Measurements from ENCODE around the gene CACNA2D3. TPM values are rescaled to one million over a fixed set of nuclear protein-coding genes. Genes with fewer than 3 reads are reported as not detected.
A peak's percentile ranks its signal among the peaks of the same experiment; 100 is the strongest.

The CACNA2D3 gene
- total RNA-seq, 1 experiment from 2014 or later = not detected

- in situ Hi-C loops (cut with HindIII; ENCODE audit: low sequenced_read_pairs) = no loop called here
- peak; percentile 61 for DNase-seq (ENCODE audit: low spot score)
Measured at GRCh38 chr3:54198556-54198955, 76.2 kb downstream of the CACNA2D3 start.

DNA sequence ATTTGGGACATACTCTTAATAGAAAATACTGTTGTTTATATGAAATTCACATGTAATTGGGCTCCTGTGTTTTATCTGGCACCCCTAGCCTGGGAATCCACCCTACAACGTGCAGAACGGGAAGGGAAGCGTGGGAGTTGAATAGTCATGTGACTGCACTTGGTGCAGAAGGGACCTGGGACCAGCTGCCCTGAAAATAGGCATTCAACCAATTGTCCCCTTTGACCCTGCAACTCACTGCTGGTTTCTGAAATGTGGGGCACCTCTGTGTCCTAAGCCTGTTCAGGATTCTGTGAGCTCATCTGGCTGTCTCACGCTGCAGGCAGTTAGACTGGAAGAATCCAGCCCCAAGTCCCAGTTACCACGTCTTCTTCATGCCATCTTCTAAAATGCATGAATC lies 79.7 kb downstream of the CACNA2D3 start:
- in situ Hi-C loops (cut with HindIII; ENCODE audit: low sequenced_read_pairs) = no loop called here
- DNase-seq (ENCODE audit: low spot score) = no peak

- in situ Hi-C loops (cut with HindIII; ENCODE audit: low sequenced_read_pairs) = no loop called here
- no peak for DNase-seq (ENCODE audit: low spot score)
Measured at GRCh38 chr3:54202651-54203248, 80.4 kb downstream of the CACNA2D3 start.

- in situ Hi-C loops (cut with HindIII; ENCODE audit: low sequenced_read_pairs) = no loop called here
- DNase-seq (ENCODE audit: low spot score) = no peak
Measured at GRCh38 chr3:54206874-54207273, 84.5 kb downstream of the CACNA2D3 start.

- no peak for DNase-seq (ENCODE audit: low spot score)
- in situ Hi-C loops (cut with HindIII; ENCODE audit: low sequenced_read_pairs) = no loop called here
Measured at GRCh38 chr3:54211097-54211496, 88.7 kb downstream of the CACNA2D3 start.

- DNase-seq (ENCODE audit: low spot score) = no peak
- in situ Hi-C loops (cut with HindIII; ENCODE audit: low sequenced_read_pairs) = no loop called here
Measured at GRCh38 chr3:54212723-54213122, 90.4 kb downstream of the CACNA2D3 start.

DNA sequence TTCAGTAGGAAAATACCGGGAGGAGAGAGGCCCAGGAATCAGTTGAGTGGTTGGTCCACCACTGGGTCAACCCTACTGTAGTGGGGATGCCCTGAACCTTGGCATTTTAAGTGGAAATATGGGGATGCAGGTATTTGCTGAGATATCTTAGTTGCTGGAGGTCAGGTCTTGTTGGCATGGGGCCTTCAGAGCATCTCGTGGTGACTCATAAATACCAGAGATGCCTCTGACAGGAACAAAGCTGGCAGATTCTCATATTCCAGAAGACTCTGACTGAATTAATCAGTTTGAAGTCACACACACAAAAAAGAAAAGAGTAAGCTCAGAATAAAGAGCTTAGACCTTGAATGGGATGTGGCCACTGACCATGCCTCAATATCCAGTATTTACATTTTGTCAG lies 91.6 kb downstream of the CACNA2D3 start:
- in situ Hi-C loops (cut with HindIII; ENCODE audit: low sequenced_read_pairs) = no loop called here
- DNase-seq (ENCODE audit: low spot score) = no peak

GRCh38 chr3:54214845-54215244 lies 92.5 kb downstream of the CACNA2D3 start:
- DNase-seq (ENCODE audit: low spot score) = no peak
- in situ Hi-C loops (cut with HindIII; ENCODE audit: low sequenced_read_pairs) = no loop called here

GRCh38 chr3:54215521-54215920 lies 93.2 kb downstream of the CACNA2D3 start:
- in situ Hi-C loops (cut with HindIII; ENCODE audit: low sequenced_read_pairs) = no loop called here
- DNase-seq (ENCODE audit: low spot score) = no peak

DNA sequence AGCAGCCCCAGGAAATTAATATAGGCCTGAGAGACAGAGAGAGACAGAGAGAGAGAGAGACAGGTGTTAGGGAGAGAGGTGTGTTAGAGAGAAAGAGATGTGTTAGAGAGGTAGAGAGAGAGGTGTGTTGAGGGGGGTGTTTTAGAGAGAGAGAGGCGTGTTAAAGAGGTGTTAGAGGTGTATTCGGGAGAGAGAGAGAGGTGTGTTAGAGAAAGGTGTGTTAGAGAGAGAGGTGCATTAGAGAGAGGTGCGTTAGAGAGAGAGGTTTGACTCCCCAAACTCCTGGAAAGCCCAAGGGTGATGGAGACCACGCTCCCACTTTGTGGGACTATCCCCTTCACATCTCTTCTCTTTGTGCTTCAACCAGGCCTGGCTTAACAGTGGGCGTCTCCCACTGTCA lies 95.5 kb downstream of the CACNA2D3 start:
- no peak for DNase-seq (ENCODE audit: low spot score)
- in situ Hi-C loops (cut with HindIII; ENCODE audit: low sequenced_read_pairs) = no loop called here

- in situ Hi-C loops (cut with HindIII; ENCODE audit: low sequenced_read_pairs) = no loop called here
Measured at GRCh38 chr3:54222316-54222715, 100.0 kb downstream of the CACNA2D3 start.

DNA sequence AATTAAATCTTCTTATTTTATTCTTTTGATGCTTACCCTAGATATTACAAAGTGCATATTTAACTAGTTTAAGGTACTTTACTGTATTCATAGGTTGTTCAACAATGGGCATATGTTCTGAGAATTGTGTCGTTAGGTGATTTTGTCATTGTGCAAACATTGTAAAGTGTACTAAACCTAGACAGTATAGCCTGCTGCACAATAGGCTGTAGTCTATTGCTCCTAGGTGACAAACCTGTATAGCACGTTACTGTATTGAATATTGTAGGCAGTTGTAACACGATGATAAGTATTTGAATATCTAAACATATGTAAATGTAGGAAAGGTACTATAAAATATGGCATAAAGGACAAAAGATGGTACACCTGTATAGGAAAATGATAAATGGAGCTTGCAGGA lies 100.7 kb downstream of the CACNA2D3 start:
- in situ Hi-C loops (cut with HindIII; ENCODE audit: low sequenced_read_pairs) = no loop called here
- no peak for DNase-seq (ENCODE audit: low spot score)

More at GRCh38 chr3:54222316-54222715, 100.0 kb downstream of the CACNA2D3 start:
- no peak for DNase-seq (ENCODE audit: low spot score)

GRCh38 chr3:54225841-54226528 lies 103.6 kb downstream of the CACNA2D3 start:
- DNase-seq (ENCODE audit: low spot score) = no peak
- in situ Hi-C loops (cut with HindIII; ENCODE audit: low sequenced_read_pairs) = no loop called here

GRCh38 chr3:54228806-54229205 lies 106.5 kb downstream of the CACNA2D3 start:
- no peak for DNase-seq (ENCODE audit: low spot score)
- in situ Hi-C loops (cut with HindIII; ENCODE audit: low sequenced_read_pairs) = no loop called here

GRCh38 chr3:54232618-54233017 lies 110.3 kb downstream of the CACNA2D3 start:
- DNase-seq (ENCODE audit: low spot score) = no peak
- in situ Hi-C loops (cut with HindIII; ENCODE audit: low sequenced_read_pairs) = no loop called here

DNA sequence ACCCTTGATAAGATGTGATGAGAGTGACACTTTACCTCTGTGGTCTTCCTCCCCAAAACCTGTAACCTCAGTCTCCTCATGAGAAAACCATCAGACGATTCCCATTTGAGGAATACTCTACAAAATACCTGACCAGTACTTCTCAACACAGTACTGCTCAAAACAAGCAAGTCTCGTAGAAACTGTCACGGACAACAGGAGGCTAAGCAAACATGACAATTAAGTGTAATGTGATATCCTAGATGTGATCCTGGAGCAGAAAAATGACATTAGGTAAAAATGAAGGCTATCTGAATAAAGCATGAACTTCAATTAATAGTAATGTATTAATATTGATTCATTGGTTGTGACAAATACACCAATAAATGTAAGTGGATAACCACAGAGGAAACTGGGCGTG lies 113.6 kb downstream of the CACNA2D3 start:
- DNase-seq (ENCODE audit: low spot score) = no peak
- in situ Hi-C loops (cut with HindIII; ENCODE audit: low sequenced_read_pairs) = no loop called here

DNA sequence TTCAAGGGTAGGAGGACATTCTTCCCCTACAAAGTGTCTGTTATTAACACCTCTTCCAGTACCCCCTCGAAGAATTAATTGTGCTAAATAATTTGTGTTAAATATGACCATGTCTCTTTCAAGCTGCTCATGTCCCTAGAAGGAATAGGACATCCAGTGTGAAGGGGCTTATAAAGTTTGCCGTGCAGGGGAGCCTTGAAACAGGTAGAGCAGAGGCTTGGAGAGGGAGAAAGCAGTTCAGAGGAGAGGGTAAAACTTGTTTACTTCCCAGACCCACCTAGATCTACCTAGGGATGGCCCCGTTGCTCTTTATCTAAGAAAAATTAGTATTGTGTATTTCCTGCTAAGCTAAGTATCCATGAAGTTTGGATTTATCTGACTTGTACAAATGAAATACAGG lies 114.8 kb downstream of the CACNA2D3 start:
- no peak for DNase-seq (ENCODE audit: low spot score)
- in situ Hi-C loops (cut with HindIII; ENCODE audit: low sequenced_read_pairs) = no loop called here

- no peak for DNase-seq (ENCODE audit: low spot score)
- in situ Hi-C loops (cut with HindIII; ENCODE audit: low sequenced_read_pairs) = no loop called here
Measured at GRCh38 chr3:54237788-54238502, 115.6 kb downstream of the CACNA2D3 start.

DNA sequence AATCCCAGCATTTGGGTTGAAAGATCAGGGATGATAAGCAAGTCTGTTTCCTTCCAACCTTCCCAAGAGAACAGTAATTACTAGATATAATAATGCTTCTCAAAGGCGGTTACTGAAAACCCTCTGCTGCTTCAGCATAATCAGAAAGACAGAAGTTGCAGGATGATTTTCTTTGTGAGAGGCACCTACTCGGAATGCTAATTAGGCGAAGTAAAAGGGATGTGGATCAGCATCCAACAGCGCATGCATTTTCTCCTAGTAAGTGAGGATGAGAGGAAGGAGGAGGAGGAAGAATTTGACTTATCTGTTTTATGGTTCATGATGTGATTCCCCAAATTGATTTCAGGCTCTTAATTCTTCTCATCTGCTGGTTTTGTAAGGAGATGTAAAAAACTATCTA lies 118.0 kb downstream of the CACNA2D3 start:
- in situ Hi-C loops (cut with HindIII; ENCODE audit: low sequenced_read_pairs) = no loop called here
- no peak for DNase-seq (ENCODE audit: low spot score)

DNA sequence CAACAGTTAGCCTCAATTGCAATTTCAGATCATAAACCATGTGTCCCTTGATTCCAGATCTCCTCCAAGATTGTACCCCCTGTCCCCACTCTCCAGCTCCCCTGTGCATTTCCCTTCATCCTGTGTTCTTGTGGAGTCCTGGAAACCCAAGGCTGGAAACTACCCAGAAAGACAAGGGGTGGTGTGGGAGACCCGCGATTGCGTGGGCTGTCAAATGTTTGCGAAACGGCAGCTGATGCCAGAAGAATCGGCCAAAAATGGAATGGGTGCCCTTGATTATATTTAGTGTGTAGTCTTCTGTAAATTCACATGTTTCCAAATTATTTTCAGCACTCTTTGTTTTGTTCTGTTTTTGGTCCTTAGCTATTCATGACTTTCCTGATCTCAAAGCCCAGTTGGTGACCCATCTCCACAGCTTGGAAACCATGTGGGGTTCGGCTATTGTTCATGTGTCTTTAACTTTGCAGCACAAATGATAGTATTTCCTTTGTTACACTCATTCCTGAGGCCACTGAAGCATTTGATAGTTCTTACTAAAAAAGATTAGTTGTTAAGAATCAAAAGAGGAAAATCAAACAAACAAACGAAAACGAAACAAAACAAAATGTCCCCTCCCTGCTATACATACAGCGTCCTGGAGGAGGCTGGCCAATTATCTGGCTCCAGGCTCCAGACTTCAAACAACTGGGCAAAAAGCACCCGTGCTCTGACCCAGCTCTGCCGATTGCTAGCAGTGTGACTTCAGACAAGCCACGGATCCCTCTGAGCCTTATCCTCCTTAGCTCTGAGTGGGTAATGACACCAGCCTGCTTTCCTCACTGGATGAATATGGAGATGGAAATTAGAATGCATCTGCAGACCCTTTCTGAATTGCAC lies 120.9 kb downstream of the CACNA2D3 start:
- in situ Hi-C loops (cut with HindIII; ENCODE audit: low sequenced_read_pairs) = no loop called here
- DNase-seq (ENCODE audit: low spot score) = no peak
